ENCODE measurements around the gene TTC12. TPM values are rescaled to one million over a fixed set of nuclear protein-coding genes. Genes with fewer than 3 reads are reported as not detected.

The TTC12 gene
- total RNA-seq, 1 donor from 2014 or later = 7.8 TPM

GRCh38 chr11:113278925-113279324 is 35.5 kb upstream of the TTC12 start:
- Mint-ChIP-seq H3K4me1 (ENCODE audit: low read depth) (no peaks in the 10 kb centered on the region), H3K36me3 (ENCODE audit: low read depth) (peaks cover 2% of the 10 kb centered on the region), H3K27me3 (ENCODE audit: low read depth) (no peaks in the 10 kb centered on the region), H3K27ac (ENCODE audit: unreplicated experiment) (no peak overlapping the region), H3K4me3 (ENCODE audit: unreplicated experiment) (no peak overlapping the region), H3K9me3 (ENCODE audit: low read depth) (no peaks in the 10 kb centered on the region)
- DNase-seq (ENCODE audit: low spot score) = no peak
- TF ChIP-seq CTCF (IDR thresholded peaks at IDR 0.05) = peak; percentile 30

GRCh38 chr11:113279591-113279990 is 34.8 kb upstream of the TTC12 start:
- H3K27me3 Mint-ChIP-seq (ENCODE audit: low read depth) = no peaks in the 10 kb centered on the region
- TF ChIP-seq CTCF (IDR thresholded peaks at IDR 0.05) = no peak
- H3K9me3 Mint-ChIP-seq (ENCODE audit: low read depth) = no peaks in the 10 kb centered on the region
- no peaks in the 10 kb centered on the region for H3K4me1 Mint-ChIP-seq (ENCODE audit: low read depth)
- no peak overlapping the region for H3K27ac Mint-ChIP-seq (ENCODE audit: unreplicated experiment)
- no peak for DNase-seq (ENCODE audit: low spot score)
- peaks cover 2% of the 10 kb centered on the region for H3K36me3 Mint-ChIP-seq (ENCODE audit: low read depth)
- H3K4me3 Mint-ChIP-seq (ENCODE audit: unreplicated experiment) = no peak overlapping the region

- Mint-ChIP-seq H3K4me1 (ENCODE audit: low read depth) (no peaks in the 10 kb centered on the region), H3K9me3 (ENCODE audit: low read depth) (no peaks in the 10 kb centered on the region), H3K4me3 (ENCODE audit: unreplicated experiment) (no peak overlapping the region), H3K27ac (ENCODE audit: unreplicated experiment) (no peak overlapping the region), H3K27me3 (ENCODE audit: low read depth) (no peaks in the 10 kb centered on the region), H3K36me3 (ENCODE audit: low read depth) (no peaks in the 10 kb centered on the region)
- no peak for TF ChIP-seq CTCF (IDR thresholded peaks at IDR 0.05)
- DNase-seq (ENCODE audit: low spot score) = no peak
Observed at GRCh38 chr11:113281052-113281725, 33.2 kb upstream of the TTC12 start.

- no peaks in the 10 kb centered on the region for H3K36me3 Mint-ChIP-seq (ENCODE audit: low read depth)
- H3K4me3 Mint-ChIP-seq (ENCODE audit: unreplicated experiment) = no peak overlapping the region
- no peak for DNase-seq (ENCODE audit: low spot score)
- no peak overlapping the region for H3K27ac Mint-ChIP-seq (ENCODE audit: unreplicated experiment)
- H3K4me1 Mint-ChIP-seq (ENCODE audit: low read depth) = peaks cover 5% of the 10 kb centered on the region
- no peak for TF ChIP-seq CTCF (IDR thresholded peaks at IDR 0.05)
- no peaks in the 10 kb centered on the region for H3K9me3 Mint-ChIP-seq (ENCODE audit: low read depth)
- no peaks in the 10 kb centered on the region for H3K27me3 Mint-ChIP-seq (ENCODE audit: low read depth)
Observed at GRCh38 chr11:113282898-113283437, 31.4 kb upstream of the TTC12 start.

GRCh38 chr11:113283881-113284280 is 30.5 kb upstream of the TTC12 start:
- Mint-ChIP-seq H3K4me1 (ENCODE audit: low read depth) (peaks cover 5% of the 10 kb centered on the region), H3K27me3 (ENCODE audit: low read depth) (no peaks in the 10 kb centered on the region), H3K27ac (ENCODE audit: unreplicated experiment) (no peak overlapping the region), H3K4me3 (ENCODE audit: unreplicated experiment) (no peak overlapping the region), H3K36me3 (ENCODE audit: low read depth) (no peaks in the 10 kb centered on the region), H3K9me3 (ENCODE audit: low read depth) (no peaks in the 10 kb centered on the region)
- TF ChIP-seq CTCF (IDR thresholded peaks at IDR 0.05) = no peak
- no peak for DNase-seq (ENCODE audit: low spot score)

All from chondrocyte (in vitro differentiated cells).